Lower leg skin (tissue), 3 donors: ENCODE measurements around the gene CCL17.

ENCODE experiments used
- CTCF ChIP-seq, 3 donors: fragments of 450-650 bp; IDR thresholded peaks; one replicate each; pipeline ENCODE4 v1.5.1; 2016; ENCODE audit warnings: antibody characterized with exemption in 3 of 3, mild to moderate bottlenecking in 3 of 3, moderate library complexity in 2 of 3
- POLR2A ChIP-seq, 2 donors: fragments of 450-650 bp; IDR thresholded peaks; one replicate each; pipeline ENCODE4 v1.6.1; 2016 to 2017; ENCODE audit warnings: antibody characterized with exemption in 2 of 2, mild to moderate bottlenecking in 1 of 2, moderate library complexity in 1 of 2

- no peak for TF ChIP-seq CTCF (IDR thresholded peaks at IDR 0.05)
- TF ChIP-seq POLR2A (IDR thresholded peaks at IDR 0.05) = no peak
Observed at GRCh38 chr16:57464523-57464922, 60.0 kb downstream of the CCL17 start.
